ENCODE measurements around the gene PPP1R3D. TPM values are rescaled to one million over a fixed set of nuclear protein-coding genes. Genes with fewer than 3 reads are reported as not detected.
A peak's percentile ranks its signal among the peaks of the same experiment; 100 is the strongest.

PPP1R3D gene
- total RNA-seq, 1 experiment from 2014 or later, result 8.7 TPM

GRCh38 chr20:59948828-59949720, 9.0 kb upstream of the PPP1R3D start:
- DNase-seq (ENCODE audit: low read depth), result peak; percentile 65

- DNase-seq (ENCODE audit: low read depth), result no peak
Observed at GRCh38 chr20:59948212-59948611, 8.1 kb upstream of the PPP1R3D start.

DNA sequence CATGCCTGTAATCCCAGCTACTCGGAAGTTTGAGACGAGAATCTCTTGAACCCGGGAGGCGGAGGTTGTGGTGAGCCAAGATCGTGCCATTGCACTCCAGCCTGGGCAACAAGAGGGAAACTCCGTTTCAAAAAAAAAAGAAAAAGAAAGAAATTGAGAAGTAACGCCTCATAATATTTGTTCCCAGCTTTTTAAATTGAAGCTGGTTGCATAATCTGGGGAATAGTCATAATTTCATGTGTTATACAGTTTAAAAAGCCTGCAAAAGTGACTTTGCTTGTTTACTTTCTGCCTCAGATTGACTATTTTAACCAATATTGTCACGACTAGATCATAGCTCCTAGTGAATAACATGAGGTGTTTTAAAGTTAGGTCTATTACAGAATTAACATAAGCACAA, 7.3 kb upstream of the PPP1R3D start:
- no peak for DNase-seq (ENCODE audit: low read depth)

DNA sequence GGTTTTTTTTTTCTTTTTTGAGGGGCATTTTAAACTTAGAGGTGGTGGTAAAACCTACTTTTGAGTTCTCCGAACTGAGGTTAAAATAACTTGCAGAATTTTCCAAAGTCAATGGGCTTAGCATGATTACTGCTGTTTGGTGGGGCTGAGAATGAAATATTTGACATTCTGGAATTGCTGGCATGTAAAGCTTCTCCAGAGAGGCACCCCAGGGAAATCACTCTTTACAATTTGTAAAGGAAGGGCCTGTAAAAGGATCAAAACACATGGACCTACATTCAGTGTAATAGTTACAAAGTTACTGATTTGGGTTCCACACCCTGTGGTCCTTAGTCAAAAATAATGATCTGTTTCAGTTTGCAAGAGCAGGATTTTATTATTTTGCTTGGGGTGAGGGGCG, 5.6 kb upstream of the PPP1R3D start:
- no peak for DNase-seq (ENCODE audit: low read depth)

GRCh38 chr20:59945175-59945574, 5.1 kb upstream of the PPP1R3D start:
- DNase-seq (ENCODE audit: low read depth), result no peak

DNA sequence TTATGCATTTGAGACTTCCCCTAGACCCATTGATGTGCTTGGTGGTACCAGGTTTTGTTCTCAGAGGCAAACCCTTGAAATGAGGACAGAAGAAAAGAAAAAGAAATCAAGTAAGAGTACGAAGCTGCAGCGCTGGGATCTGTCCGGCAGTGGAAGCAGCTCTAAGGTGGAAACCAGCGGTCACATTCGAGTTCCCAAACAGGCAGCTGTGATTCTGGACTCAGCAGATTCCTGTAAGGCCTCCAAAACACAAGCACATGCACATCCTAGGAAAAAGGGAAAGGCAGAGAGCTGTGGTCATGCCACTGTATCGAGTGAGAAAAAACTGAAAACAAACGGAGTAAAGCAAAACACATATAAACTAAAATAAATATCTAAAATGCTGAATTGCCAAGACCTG, 4.6 kb upstream of the PPP1R3D start:
- no peak for DNase-seq (ENCODE audit: low read depth)

DNA sequence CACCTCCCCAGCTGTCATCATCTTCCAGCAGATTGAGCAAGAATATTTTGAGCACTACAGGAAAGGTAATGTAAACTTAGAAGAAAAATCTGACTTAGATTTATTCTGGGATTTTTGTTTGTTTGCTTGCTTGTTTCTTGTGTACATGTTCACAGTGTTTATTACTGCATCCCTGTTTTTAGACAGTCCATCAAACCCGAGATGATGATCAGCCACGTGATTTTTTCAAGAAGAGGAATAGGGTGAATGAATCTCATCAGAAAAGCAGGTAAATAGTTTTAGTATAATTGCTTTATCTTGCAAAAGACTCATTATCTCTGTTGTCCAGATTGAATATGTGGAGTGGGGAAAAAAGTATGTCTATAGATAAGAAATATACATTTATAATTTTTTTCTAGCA, 2.1 kb upstream of the PPP1R3D start:
- DNase-seq (ENCODE audit: low read depth), result no peak

DNA sequence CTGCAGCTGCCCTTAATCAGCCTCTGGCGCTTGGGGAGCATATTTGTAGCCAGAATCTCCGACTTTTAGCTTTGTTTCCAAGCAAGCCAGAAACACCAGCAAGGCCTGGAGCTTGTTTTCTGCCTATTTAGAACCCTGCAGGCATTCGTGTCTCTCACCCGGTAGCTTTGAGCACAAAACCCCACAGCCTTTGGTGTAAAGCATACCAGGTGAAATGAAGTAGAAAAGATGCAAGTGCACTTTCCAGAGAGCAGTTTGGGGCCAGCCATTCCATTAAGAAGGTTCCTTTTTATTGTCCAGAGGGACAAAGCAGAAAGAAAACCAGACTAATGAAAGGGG, 820 bp upstream of the PPP1R3D start:
- no peak for DNase-seq (ENCODE audit: low read depth)

GRCh38 chr20:59939879-59940128, 301 bp downstream of the PPP1R3D start:
- DNase-seq (ENCODE audit: low read depth), result no peak

DNA sequence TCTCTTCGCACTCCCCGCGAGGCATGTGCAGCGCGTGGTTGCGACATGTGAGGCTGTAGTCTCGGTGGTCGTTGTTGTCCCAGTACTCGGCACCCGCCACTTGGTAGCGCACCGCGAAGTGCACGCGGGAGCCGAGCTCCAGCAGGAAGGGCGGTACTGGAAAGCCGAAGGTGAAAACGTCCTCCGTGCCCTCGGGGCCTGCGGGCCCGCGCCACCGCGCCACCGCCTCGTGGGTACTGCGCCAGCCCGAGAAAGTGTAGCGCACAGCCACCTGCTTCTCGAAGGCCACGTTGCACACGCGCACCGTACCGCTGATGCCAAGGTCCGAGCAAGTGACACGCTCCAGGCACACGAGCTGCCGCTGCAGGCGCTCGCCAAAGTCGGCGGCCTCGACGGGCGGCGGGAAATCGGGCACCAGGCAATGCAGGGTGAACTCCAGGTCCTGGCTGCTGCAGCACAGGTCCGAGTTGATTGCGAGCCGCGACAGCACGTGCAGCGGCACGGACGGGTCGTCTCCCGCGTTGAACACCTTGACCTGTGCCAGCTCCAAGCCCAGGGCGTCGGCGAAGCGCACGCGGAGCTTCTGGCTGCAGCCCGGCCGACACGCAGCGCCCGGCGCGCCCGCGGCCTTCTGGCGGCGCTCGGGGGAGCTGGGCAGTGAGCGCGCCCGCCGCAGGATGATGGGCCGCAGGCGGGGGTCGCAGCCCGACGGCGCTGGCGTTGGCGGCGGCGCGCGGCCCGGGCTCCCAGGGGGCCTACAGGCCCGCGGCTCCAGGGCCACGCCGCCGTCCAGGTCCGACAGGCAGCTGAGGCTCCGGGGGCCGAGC, 840 bp downstream of the PPP1R3D start:
- no peak for DNase-seq (ENCODE audit: low read depth)

DNA sequence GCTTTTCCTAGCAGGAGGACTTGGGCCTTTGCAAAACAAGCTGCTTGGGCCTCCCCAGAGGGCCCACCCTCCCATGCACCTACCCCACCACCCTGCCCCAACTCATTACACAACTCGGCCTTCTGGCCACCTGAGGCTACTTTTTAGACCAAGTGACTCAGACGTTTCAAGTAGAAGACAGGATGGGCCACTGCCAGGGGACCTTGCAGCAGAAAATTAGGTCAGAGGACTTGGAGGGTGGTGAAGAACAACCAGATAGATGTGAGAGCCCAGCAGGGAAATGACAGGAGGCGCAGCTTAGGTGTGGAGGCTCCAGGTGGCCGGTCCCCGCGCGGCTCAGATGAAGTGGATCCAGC, 1.4 kb downstream of the PPP1R3D start:
- peak; percentile 88 for DNase-seq (ENCODE audit: low read depth)

GRCh38 chr20:59938221-59938620, 1.9 kb downstream of the PPP1R3D start:
- DNase-seq (ENCODE audit: low read depth), result peak; percentile 93

- DNase-seq (ENCODE audit: low read depth), result no peak
Observed at GRCh38 chr20:59937150-59937549, 3.0 kb downstream of the PPP1R3D start.

- DNase-seq (ENCODE audit: low read depth), result no peak
Observed at GRCh38 chr20:59936409-59936808, 3.7 kb downstream of the PPP1R3D start.

DNA sequence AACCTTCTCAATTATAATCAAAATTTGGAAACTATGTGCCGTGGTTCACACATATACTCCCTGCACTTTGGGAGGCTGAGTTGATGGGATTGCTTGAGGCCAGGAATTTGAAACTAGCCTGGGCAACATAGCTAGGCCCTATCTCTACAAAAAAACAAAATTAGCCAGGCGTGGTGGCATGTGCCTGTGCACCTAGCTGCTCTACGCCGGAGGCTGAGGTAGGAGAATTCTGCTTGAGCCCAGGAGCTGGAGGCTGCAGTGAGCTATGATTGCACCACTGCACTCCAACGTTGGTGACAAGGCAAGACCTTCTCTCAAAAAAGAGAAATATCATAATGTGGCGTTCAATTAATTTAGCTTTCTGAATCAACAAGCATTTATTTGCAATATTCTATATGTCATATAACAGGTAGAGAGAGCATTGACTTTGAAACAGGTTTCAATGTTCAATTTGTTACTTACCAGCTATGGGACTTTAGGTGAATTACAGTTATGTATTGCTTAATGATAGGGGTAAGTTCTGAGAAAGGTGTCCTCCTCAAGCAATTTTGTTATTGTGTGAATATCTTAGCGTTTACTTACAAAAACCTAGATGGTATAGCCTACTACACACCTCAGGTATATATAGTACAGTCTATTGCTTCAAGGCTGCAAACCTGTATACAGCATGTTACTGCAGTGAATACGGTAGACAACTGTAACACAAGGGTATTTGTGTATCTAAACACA, 4.5 kb downstream of the PPP1R3D start:
- no peak for DNase-seq (ENCODE audit: low read depth)

DNA sequence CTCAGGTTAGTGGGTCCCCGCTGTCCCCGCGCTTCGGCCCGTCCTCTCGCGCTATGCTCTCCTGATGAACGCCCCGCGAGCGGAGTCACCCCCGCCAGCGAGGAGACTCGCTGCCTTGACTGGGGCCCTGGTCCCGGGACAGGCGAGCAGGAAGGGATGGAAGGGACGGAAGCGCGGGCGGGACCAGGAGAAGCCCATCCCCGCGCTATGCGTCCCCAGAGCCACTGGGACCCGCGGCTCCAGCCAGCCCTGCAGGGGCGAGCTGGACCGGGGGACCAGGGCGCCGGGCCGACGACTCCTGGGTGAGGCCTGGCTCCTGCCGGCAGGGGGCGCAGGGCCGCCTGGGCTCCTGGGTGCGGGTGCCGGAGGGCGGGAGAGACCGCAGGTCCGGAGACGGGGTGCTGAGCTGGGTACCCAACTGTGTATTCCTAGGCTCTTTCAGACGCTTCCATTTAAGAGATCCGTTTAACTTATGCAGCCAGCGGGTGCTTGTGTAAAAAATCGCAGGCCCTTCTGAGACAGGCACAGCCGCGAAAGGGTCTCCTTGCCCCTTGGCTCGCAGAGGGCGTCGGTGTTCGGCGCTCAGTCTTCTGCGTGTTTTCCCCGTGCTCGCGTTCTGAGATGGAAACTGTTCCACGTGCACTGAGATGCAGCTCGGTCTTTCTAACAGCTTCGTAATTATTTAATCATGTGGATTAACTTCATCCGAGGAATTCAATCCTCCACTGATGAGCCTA, 6.1 kb downstream of the PPP1R3D start:
- DNase-seq (ENCODE audit: low read depth), result peak; percentile 58

GRCh38 chr20:59933296-59933848, 6.7 kb downstream of the PPP1R3D start, which contains the start of gene SYCP2:
TSS of gene SYCP2 (minus strand) at chr20:59933637. CDS start at chr20:59922413, 11,224 bp downstream.
- DNase-seq (ENCODE audit: low read depth), result no peak

- no peak for DNase-seq (ENCODE audit: low read depth)
Observed at GRCh38 chr20:59932616-59933295, 7.3 kb downstream of the PPP1R3D start.

DNA sequence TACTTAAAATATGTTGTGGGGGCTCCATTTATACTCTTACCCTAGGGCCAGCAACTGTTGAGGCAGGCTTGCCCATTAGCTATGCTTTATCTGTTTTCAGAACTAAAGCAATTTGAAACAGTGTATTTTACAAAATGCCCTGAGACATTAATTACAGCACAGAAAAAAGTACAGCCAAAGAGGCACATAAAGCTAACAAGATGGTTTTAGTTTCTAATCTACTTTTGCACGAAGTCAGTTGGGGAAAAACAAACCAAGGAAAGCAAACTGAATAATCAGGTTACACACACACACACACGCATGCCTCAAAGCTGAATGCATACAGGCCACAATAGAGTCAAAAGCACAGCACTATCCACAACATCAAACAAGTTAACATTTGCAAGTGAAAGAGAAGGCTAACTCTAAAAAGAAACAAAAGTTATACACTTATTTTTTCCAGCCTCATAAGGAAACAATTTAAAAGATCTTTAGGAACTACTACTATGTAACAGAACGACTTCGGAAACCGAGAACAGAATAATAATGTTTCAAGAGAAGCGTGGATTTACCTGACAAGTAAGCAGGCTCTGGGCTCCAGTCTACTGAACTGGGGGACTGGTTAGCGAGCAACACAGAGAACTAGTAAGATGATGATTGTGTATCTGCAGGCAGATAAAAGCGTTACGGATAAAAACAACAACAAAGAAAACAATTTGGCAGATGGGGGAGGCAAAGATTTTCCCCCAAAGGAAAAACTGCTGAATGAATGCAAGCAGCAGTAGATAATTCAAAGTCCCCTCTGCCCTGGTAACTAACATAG, 8.4 kb downstream of the PPP1R3D start:
- no peak for DNase-seq (ENCODE audit: low read depth)

GRCh38 chr20:59925899-59926298, 14.2 kb downstream of the PPP1R3D start:
- DNase-seq (ENCODE audit: low read depth), result no peak

Measured in M059J (cell line).